ENCODE results near the gene TBCK.

GRCh38 chr4:106160560-106160959 is 155.4 kb downstream of the TBCK start:
- TF ChIP-seq CTCF (IDR thresholded peaks at IDR 0.05; ENCODE audit: low read length) (no peak), EZH2phosphoT487 (IDR thresholded peaks at IDR 0.05; ENCODE audit: low read length) (no peak), EZH2 (optimal IDR thresholded peaks at IDR 0.05; ENCODE audit: low read depth, low read length) (no peak)

Data from MM.1S (cell line).